ENCODE measurements around the gene MCM7. TPM values are rescaled to one million over a fixed set of nuclear protein-coding genes. Genes with fewer than 3 reads are reported as not detected.

MCM7 gene
- total and polyA plus RNA-seq, 2 of the 13 experiments (the other 11 are each of a cell fraction or from before 2014, with no cell fraction given): 84.5 to 214 TPM

DNA sequence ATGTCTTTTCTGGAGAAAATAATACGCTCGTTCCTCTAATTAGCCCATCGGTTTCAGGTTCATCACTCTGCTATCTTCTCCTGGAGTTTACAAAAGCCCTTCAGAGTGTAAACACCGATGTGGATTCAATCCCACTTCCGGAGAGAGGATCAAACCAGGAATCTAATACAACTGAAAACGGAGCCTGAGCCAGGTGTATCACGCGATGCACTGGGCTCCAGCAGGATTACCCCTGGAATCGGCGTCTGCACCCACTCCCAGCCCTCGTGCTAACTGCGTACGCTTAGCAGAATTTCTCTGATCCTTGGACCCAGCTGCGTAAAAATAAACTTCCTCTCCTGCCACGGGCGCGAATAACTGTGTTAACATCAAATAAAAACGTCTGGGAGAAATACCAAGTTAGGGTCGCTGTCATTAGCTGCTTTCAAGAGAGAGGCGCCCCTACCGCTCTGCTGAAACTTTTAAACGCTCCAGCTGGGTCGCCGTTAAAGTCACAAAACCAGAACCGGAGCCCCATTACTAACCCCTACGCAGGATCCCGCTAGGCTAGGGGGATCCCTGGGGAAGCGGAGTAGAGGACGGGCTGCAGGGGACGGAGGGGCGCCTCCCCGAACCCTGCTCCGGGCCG, 20.2 kb downstream of the MCM7 start (continued):
- TF ChIP-seq, protein P1, sequence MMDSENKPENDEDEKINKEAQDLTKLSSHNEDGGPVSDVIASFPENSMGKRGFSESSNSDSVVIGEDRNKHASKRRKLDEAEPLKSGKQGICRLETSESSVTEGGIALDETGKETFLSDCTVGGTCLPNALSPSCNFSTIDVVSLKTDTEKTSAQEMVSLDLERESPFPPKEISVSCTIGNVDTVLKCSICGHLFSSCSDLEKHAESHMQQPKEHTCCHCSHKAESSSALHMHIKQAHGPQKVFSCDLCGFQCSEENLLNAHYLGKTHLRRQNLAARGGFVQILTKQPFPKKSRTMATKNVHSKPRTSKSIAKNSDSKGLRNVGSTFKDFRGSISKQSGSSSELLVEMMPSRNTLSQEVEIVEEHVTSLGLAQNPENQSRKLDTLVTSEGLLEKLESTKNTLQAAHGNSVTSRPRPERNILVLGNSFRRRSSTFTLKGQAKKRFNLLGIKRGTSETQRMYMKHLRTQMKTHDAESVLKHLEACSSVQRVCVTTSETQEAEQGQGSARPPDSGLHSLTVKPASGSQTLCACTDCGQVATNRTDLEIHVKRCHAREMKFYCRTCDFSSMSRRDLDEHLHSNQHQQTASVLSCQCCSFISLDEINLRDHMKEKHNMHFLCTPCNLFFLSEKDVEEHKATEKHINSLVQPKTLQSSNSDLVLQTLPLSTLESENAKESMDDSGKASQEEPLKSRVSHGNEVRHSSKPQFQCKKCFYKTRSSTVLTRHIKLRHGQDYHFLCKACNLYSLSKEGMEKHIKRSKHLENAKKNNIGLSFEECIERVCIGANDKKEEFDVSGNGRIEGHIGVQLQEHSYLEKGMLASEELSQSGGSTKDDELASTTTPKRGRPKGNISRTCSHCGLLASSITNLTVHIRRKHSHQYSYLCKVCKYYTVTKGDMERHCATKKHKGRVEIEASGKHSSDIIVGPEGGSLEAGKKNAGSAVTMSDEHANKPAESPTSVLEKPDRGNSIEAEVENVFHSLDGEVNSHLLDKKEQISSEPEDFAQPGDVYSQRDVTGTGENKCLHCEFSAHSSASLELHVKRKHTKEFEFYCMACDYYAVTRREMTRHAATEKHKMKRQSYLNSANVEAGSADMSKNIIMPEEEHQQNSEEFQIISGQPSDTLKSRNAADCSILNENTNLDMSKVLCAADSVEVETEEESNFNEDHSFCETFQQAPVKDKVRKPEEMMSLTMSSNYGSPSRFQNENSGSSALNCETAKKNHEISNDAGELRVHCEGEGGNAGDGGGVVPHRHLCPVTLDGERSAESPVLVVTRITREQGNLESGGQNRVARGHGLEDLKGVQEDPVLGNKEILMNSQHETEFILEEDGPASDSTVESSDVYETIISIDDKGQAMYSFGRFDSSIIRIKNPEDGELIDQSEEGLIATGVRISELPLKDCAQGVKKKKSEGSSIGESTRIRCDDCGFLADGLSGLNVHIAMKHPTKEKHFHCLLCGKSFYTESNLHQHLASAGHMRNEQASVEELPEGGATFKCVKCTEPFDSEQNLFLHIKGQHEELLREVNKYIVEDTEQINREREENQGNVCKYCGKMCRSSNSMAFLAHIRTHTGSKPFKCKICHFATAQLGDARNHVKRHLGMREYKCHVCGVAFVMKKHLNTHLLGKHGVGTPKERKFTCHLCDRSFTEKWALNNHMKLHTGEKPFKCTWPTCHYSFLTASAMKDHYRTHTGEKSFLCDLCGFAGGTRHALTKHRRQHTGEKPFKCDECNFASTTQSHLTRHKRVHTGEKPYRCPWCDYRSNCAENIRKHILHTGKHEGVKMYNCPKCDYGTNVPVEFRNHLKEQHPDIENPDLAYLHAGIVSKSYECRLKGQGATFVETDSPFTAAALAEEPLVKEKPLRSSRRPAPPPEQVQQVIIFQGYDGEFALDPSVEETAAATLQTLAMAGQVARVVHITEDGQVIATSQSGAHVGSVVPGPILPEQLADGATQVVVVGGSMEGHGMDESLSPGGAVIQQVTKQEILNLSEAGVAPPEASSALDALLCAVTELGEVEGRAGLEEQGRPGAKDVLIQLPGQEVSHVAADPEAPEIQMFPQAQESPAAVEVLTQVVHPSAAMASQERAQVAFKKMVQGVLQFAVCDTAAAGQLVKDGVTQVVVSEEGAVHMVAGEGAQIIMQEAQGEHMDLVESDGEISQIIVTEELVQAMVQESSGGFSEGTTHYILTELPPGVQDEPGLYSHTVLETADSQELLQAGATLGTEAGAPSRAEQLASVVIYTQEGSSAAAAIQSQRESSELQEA (CRISPR knock-in tag; IDR thresholded peaks at IDR 0.05; ENCODE audit: not compliant biosample characterization): no peak
- no peak for TF ChIP-seq CC2D1A (CRISPR knock-in tag; IDR thresholded peaks at IDR 0.05)
- TF ChIP-seq JUN (CRISPR knock-in tag; IDR thresholded peaks at IDR 0.05): no peak
- no peak; the same call in 1 of the 2 replicates for TF ChIP-seq ZNF766 (CRISPR knock-in tag; IDR thresholded peaks at IDR 0.05; ENCODE audit: borderline replicate concordance)
- TF ChIP-seq, protein P2, sequence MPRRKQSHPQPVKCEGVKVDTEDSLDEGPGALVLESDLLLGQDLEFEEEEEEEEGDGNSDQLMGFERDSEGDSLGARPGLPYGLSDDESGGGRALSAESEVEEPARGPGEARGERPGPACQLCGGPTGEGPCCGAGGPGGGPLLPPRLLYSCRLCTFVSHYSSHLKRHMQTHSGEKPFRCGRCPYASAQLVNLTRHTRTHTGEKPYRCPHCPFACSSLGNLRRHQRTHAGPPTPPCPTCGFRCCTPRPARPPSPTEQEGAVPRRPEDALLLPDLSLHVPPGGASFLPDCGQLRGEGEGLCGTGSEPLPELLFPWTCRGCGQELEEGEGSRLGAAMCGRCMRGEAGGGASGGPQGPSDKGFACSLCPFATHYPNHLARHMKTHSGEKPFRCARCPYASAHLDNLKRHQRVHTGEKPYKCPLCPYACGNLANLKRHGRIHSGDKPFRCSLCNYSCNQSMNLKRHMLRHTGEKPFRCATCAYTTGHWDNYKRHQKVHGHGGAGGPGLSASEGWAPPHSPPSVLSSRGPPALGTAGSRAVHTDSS (CRISPR knock-in tag; conservative IDR thresholded peaks at IDR 0.05): no peak
- TF ChIP-seq WIZ (CRISPR knock-in tag; IDR thresholded peaks at IDR 0.05): no peak
- peak; percentile 67 for TF ChIP-seq POLR2G (IDR thresholded peaks at IDR 0.05; ENCODE audit: low read depth, low read length)
- TF ChIP-seq, protein P3, sequence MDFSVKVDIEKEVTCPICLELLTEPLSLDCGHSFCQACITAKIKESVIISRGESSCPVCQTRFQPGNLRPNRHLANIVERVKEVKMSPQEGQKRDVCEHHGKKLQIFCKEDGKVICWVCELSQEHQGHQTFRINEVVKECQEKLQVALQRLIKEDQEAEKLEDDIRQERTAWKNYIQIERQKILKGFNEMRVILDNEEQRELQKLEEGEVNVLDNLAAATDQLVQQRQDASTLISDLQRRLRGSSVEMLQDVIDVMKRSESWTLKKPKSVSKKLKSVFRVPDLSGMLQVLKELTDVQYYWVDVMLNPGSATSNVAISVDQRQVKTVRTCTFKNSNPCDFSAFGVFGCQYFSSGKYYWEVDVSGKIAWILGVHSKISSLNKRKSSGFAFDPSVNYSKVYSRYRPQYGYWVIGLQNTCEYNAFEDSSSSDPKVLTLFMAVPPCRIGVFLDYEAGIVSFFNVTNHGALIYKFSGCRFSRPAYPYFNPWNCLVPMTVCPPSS (IDR thresholded peaks at IDR 0.05): no peak
- TF ChIP-seq MAFK (conservative IDR thresholded peaks at IDR 0.05 in 1 of 2, IDR thresholded peaks at IDR 0.05 in 1 of 2; ENCODE audit: low read length in 2 of 2): no peak
- TF ChIP-seq, protein P4, sequence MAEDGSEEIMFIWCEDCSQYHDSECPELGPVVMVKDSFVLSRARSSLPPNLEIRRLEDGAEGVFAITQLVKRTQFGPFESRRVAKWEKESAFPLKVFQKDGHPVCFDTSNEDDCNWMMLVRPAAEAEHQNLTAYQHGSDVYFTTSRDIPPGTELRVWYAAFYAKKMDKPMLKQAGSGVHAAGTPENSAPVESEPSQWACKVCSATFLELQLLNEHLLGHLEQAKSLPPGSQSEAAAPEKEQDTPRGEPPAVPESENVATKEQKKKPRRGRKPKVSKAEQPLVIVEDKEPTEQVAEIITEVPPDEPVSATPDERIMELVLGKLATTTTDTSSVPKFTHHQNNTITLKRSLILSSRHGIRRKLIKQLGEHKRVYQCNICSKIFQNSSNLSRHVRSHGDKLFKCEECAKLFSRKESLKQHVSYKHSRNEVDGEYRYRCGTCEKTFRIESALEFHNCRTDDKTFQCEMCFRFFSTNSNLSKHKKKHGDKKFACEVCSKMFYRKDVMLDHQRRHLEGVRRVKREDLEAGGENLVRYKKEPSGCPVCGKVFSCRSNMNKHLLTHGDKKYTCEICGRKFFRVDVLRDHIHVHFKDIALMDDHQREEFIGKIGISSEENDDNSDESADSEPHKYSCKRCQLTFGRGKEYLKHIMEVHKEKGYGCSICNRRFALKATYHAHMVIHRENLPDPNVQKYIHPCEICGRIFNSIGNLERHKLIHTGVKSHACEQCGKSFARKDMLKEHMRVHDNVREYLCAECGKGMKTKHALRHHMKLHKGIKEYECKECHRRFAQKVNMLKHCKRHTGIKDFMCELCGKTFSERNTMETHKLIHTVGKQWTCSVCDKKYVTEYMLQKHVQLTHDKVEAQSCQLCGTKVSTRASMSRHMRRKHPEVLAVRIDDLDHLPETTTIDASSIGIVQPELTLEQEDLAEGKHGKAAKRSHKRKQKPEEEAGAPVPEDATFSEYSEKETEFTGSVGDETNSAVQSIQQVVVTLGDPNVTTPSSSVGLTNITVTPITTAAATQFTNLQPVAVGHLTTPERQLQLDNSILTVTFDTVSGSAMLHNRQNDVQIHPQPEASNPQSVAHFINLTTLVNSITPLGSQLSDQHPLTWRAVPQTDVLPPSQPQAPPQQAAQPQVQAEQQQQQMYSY (CRISPR knock-in tag; IDR thresholded peaks at IDR 0.05): no peak
- TF ChIP-seq FOXC1 (CRISPR knock-in tag; IDR thresholded peaks at IDR 0.05; ENCODE audit: borderline replicate concordance): no peak
- no peak for TF ChIP-seq MYNN (CRISPR knock-in tag; IDR thresholded peaks at IDR 0.05; ENCODE audit: low read depth)
- TF ChIP-seq ZNF616 (CRISPR knock-in tag; IDR thresholded peaks at IDR 0.05; ENCODE audit: low read depth): no peak

All from HepG2 (cell line).